Naive thymus-derived CD8-positive, alpha-beta T cell (primary cell): ENCODE data around the gene FLNB. TPM values are rescaled to one million over a fixed set of nuclear protein-coding genes. Genes with fewer than 3 reads are reported as not detected.
A peak's percentile ranks its signal among the peaks of the same experiment; 100 is the strongest.
"Not testable (repeated sequence)": the region's sequence is repeated elsewhere in the genome, so short reads cannot be mapped to it uniquely, and the experiment has no call there.

Source experiments
- ATAC-seq, 2 donors: fragments of 150-1000 bp; cut with Tn5 transposase in 1 of 2; sonication (Bioruptor Pico), chemical (Tn5 transposase) in 1 of 2; 1 replicate in 1 of 2; 2 replicates in 1 of 2; pipeline ENCODE4 v1.10.0; 2021; ENCODE audit warnings: mild to moderate bottlenecking in 2 of 2, moderate library complexity in 2 of 2
- POLR2A ChIA-PET: fragments of 350-600 bp; sonication (Branson Sonifier 250); formaldehyde crosslinking; loops from one replicate; lab custom pipeline; 2021; ENCODE audit warnings: antibody characterized with exemption; lab: Charles Lee
- DNase-seq, 10 donors: peaks; one replicate each; pipeline versions ENCODE4 v3.0.0 to v3.0.0-alpha.2; 2020 to 2022
- H3K27ac Mint-ChIP-seq, 10 donors: one replicate each; pipeline ENCODE4 v1.8.0; 2020 to 2022; ENCODE audit warnings: mild to moderate bottlenecking in 10 of 10, mixed read lengths in 10 of 10, moderate library complexity in 4 of 10, inconsistent platforms in 1 of 10
- H3K27me3 Mint-ChIP-seq, 5 donors: one replicate each; pipeline ENCODE4 v1.8.0; 2021 to 2022; ENCODE audit warnings: mixed read lengths in 5 of 5
- H3K36me3 Mint-ChIP-seq, 3 donors: one replicate each; pipeline ENCODE4 v1.8.0; 2020 to 2022; ENCODE audit warnings: mixed read lengths in 3 of 3, mild to moderate bottlenecking in 2 of 3, inconsistent platforms in 1 of 3
- H3K4me1 Mint-ChIP-seq, 4 donors: one replicate each; pipeline ENCODE4 v1.8.0; 2021 to 2022; ENCODE audit warnings: mixed read lengths in 4 of 4
- H3K4me3 Mint-ChIP-seq, 10 donors: one replicate each; pipeline ENCODE4 v1.8.0; 2020 to 2022; ENCODE audit warnings: mild to moderate bottlenecking in 10 of 10, mixed read lengths in 10 of 10, moderate library complexity in 6 of 10, inconsistent platforms in 1 of 10
- H3K9me3 Mint-ChIP-seq, 9 donors: one replicate each; pipeline ENCODE4 v1.8.0; 2020 to 2022; ENCODE audit warnings: mixed read lengths in 9 of 9, mild to moderate bottlenecking in 3 of 9, inconsistent platforms in 1 of 9, moderate library complexity in 1 of 9
- polyA plus RNA-seq, 3 donors: library from polyadenylated mRNA; unstranded; fragments of 300-500 nt; fragmentation: Illumina TruSeq; gene quantifications; one replicate each; pipeline ENCODE4 v1.2.3, GENCODE V29; 2021
- total RNA-seq, 8 experiments: library from RNA in 2 of 8; stranded (reverse) in 2 of 8; gene quantifications; one replicate each; pipeline ENCODE4 v1.2.3 and lab custom pipeline; 2021 to 2026

Gene FLNB
- total and polyA plus RNA-seq, 5 experiments from 2014 or later, result 11.8 to 76.7 (median 32.2) TPM

DNA sequence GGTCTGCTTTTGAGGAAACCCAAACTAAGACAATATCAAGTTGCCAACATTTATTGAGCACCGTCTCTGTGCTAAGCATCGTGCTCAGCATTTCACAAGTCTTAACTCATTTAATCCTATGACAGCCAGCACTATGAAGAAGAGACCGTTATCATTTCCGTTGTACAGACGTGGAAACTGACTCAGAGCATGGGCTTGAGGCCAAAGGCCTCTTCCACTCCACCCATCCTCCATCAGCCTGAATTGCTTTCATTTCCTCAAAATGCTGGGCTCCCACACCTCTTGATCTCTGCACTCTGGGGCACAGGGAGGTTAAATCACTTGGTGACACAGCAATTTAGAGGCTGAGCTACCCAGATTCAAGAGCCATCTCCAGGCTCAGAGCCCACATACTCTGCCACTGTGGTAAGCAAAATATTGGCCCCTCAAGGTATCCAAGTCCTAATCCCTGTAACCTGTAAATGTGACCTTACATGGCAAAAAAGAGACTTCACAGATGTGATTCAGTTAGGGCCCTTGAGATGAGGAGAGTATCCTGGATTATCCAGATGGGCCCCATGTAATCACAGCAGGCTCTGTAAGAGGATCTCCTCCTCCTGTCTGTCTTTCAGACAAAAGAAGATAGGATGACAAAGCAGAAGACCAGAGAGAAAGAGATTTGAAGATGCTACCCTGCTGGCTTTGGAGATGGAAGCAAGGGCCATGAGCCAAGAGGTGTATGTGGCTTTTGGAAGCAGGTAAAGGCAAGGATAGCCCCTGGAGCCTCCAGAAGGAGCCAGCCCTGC, 24.3 kb upstream of the FLNB start:
- Mint-ChIP-seq H3K36me3 (no peaks in the 10 kb centered on the region), H3K4me3 (peak overlapping the region in 2 of 10 donors; percentile 12 to 24), H3K9me3 (no peaks in the 10 kb centered on the region), H3K27ac (peak overlapping the region in 9 of 10 donors; percentile 47 to 81 (median 64)), H3K4me1 (peaks cover 15 to 32% (median 22%) of the 10 kb centered on the region in 4 donors), H3K27me3 (no peaks in the 10 kb centered on the region)
- POLR2A ChIA-PET, result no interaction called here
- DNase-seq (peak in 4 of 10 donors; percentile 10 to 36 (median 24)), ATAC-seq (peak; percentile 83 to 85)

- POLR2A ChIA-PET, result interaction anchor here (0.7 kb wide), 1 partner anchor 158 kb away, joined by 5 read pairs; no protein-coding TSS in a partner anchor
- H3K27me3 Mint-ChIP-seq, result no peaks in the 10 kb centered on the region
- H3K4me3 Mint-ChIP-seq, result no peak overlapping the region
- H3K27ac Mint-ChIP-seq, result no peak overlapping the region
- DNase-seq, result no peak
- no peaks in the 10 kb centered on the region for H3K9me3 Mint-ChIP-seq
- H3K36me3 Mint-ChIP-seq, result no peaks in the 10 kb centered on the region
- peaks cover 15 to 30% (median 21%) of the 10 kb centered on the region in 4 donors for H3K4me1 Mint-ChIP-seq
- no peak for ATAC-seq
Observed at GRCh38 chr3:57985176-57985983, 22.8 kb upstream of the FLNB start.

- ATAC-seq, result no peak
- H3K27me3 Mint-ChIP-seq, result no peaks in the 10 kb centered on the region
- H3K4me1 Mint-ChIP-seq, result peaks cover 15 to 27% (median 21%) of the 10 kb centered on the region in 4 donors
- no peak overlapping the region for H3K27ac Mint-ChIP-seq
- POLR2A ChIA-PET, result no interaction called here
- H3K9me3 Mint-ChIP-seq, result no peaks in the 10 kb centered on the region
- no peaks in the 10 kb centered on the region for H3K36me3 Mint-ChIP-seq
- no peak for DNase-seq
- H3K4me3 Mint-ChIP-seq, result peak overlapping the region in 1 of 10 donors; percentile 10
Observed at GRCh38 chr3:57985984-57986246, 22.3 kb upstream of the FLNB start.

- H3K36me3 Mint-ChIP-seq, result no peaks in the 10 kb centered on the region
- H3K4me1 Mint-ChIP-seq, result peaks cover 15 to 25% (median 21%) of the 10 kb centered on the region in 4 donors
- no peaks in the 10 kb centered on the region for H3K9me3 Mint-ChIP-seq
- H3K27me3 Mint-ChIP-seq, result no peaks in the 10 kb centered on the region
- ATAC-seq, result no peak
- no peak overlapping the region for H3K27ac Mint-ChIP-seq
- DNase-seq, result no peak
- no peak overlapping the region for H3K4me3 Mint-ChIP-seq
- POLR2A ChIA-PET, result no interaction called here
Observed at GRCh38 chr3:57986261-57986660, 22.0 kb upstream of the FLNB start.

- H3K27ac Mint-ChIP-seq, ATAC-seq, H3K9me3 Mint-ChIP-seq, DNase-seq, H3K4me1 Mint-ChIP-seq, H3K36me3 Mint-ChIP-seq, H3K4me3 Mint-ChIP-seq, H3K27me3 Mint-ChIP-seq, POLR2A ChIA-PET: not testable (repeated sequence)
Observed at GRCh38 chr3:57989198-57989597, 19.0 kb upstream of the FLNB start.

- no peaks in the 10 kb centered on the region for H3K36me3 Mint-ChIP-seq
- H3K4me1 Mint-ChIP-seq, result no peaks in the 10 kb centered on the region
- POLR2A ChIA-PET, result no interaction called here
- no peaks in the 10 kb centered on the region for H3K27me3 Mint-ChIP-seq
- no peak overlapping the region for H3K27ac Mint-ChIP-seq
- DNase-seq (no peak), ATAC-seq (no peak)
- H3K4me3 Mint-ChIP-seq, result no peak overlapping the region
- H3K9me3 Mint-ChIP-seq, result no peaks in the 10 kb centered on the region
Observed at GRCh38 chr3:57989646-57990045, 18.6 kb upstream of the FLNB start.

GRCh38 chr3:57992452-57993213, 15.6 kb upstream of the FLNB start:
- DNase-seq, result no peak
- H3K4me1 Mint-ChIP-seq, result no peaks in the 10 kb centered on the region
- POLR2A ChIA-PET, result no interaction called here
- no peak overlapping the region for H3K27ac Mint-ChIP-seq
- ATAC-seq, result no peak
- H3K9me3 Mint-ChIP-seq, result no peaks in the 10 kb centered on the region
- no peaks in the 10 kb centered on the region for H3K27me3 Mint-ChIP-seq
- H3K36me3 Mint-ChIP-seq, result no peaks in the 10 kb centered on the region
- no peak overlapping the region for H3K4me3 Mint-ChIP-seq

GRCh38 chr3:57998366-57999283, 9.6 kb upstream of the FLNB start:
- peak overlapping the region in 9 of 10 donors; percentile 22 to 96 (median 72) for H3K27ac Mint-ChIP-seq
- DNase-seq (no peak), ATAC-seq (peak; percentile 25 to 62)
- POLR2A ChIA-PET, result no interaction called here
- H3K9me3 Mint-ChIP-seq, result no peaks in the 10 kb centered on the region
- peaks cover 8 to 23% (median 15%) of the 10 kb centered on the region in 4 donors for H3K4me1 Mint-ChIP-seq
- peak overlapping the region; percentile 57 to 90 (median 72) for H3K4me3 Mint-ChIP-seq
- no peaks in the 10 kb centered on the region for H3K36me3 Mint-ChIP-seq
- no peaks in the 10 kb centered on the region for H3K27me3 Mint-ChIP-seq

- Mint-ChIP-seq H3K36me3 (no peaks in the 10 kb centered on the region), H3K4me1 (peaks cover 8 to 23% (median 15%) of the 10 kb centered on the region in 4 donors), H3K27ac (peak overlapping the region in 1 of 10 donors; percentile 13), H3K9me3 (no peaks in the 10 kb centered on the region), H3K27me3 (no peaks in the 10 kb centered on the region), H3K4me3 (peak overlapping the region in 1 of 10 donors; percentile 84)
- POLR2A ChIA-PET, result no interaction called here
- ATAC-seq, result no peak
- DNase-seq, result no peak
Observed at GRCh38 chr3:57999417-58000115, 8.7 kb upstream of the FLNB start.

GRCh38 chr3:58000306-58001085, 7.7 kb upstream of the FLNB start:
- POLR2A ChIA-PET, result no interaction called here
- no peak for DNase-seq
- Mint-ChIP-seq H3K9me3 (no peaks in the 10 kb centered on the region), H3K36me3 (no peaks in the 10 kb centered on the region), H3K4me3 (no peak overlapping the region), H3K27me3 (no peaks in the 10 kb centered on the region), H3K27ac (peak overlapping the region in 1 of 10 donors; percentile 41), H3K4me1 (peaks cover 8 to 23% (median 15%) of the 10 kb centered on the region in 4 donors)
- ATAC-seq, result no peak

GRCh38 chr3:58001086-58001467, 7.1 kb upstream of the FLNB start:
- no peaks in the 10 kb centered on the region for H3K36me3 Mint-ChIP-seq
- no peaks in the 10 kb centered on the region for H3K27me3 Mint-ChIP-seq
- no peak for ATAC-seq
- no peak for DNase-seq
- H3K27ac Mint-ChIP-seq, result no peak overlapping the region
- H3K4me3 Mint-ChIP-seq, result no peak overlapping the region
- POLR2A ChIA-PET, result no interaction called here
- H3K9me3 Mint-ChIP-seq, result no peaks in the 10 kb centered on the region
- H3K4me1 Mint-ChIP-seq, result peaks cover 8 to 23% (median 15%) of the 10 kb centered on the region in 4 donors
